Activated CD4-positive, alpha-beta T cell treated with anti-CD3 and anti-CD28 coated beads for 1 hour (primary cell): ENCODE measurements around the gene CSNK1D.
"Not testable (repeated sequence)": the region's sequence is repeated elsewhere in the genome, so short reads cannot be mapped to it uniquely, and the experiment has no call there.

Experiments used
- DNase-seq: peaks from one replicate; pipeline ENCODE4 v3.0.0-alpha.2; 2020

The CSNK1D gene

DNA sequence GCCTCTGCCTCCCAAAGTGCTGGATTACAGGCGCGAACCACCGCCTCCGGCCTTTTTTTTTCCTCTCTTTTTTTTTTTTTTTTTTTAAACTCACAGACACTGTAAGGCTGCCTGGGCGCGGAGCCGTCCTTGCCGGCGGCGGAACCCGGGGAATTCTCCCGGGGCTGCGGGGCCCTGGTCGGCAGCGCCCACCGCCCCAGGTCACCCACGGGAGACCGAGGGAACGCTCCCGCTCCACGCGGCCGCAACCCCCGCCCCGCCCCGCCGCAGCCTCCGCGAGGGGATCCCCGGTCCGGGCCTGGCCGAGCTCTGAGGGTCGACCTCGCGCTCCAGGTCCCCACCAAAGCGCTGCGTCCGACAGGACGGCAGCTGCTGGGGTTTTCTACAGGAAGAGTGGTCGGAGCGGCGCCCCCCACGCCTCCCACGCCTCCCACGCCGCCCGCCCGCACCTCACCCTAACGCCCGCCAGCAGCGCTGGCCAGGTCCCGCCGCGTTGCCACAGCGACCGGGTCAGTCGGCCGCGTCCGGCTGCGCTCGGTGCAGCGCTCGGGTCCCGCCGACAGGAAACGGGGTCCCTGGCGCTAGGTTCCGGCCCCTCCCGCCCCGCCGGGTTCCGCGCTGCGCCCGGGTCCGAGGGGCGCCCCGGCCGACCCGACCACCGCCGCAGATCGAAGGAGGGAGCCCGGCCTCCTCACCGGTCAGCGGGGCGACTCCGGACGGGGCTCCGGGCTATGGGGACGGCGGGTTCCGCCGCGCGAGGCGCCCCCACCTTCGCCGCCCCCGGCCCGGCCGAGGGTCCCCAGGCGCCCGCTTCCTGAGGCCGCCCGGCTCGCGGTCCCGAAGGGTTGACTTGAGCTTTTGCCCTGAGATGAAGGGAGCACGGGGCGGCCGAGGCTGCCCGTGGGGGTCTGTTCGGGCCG lies 60.9 kb downstream of the CSNK1D start, which contains the start of gene CCDC57:
CCDC57 (minus strand) TSS at position 512 of the 920 bp plus-strand sequence. CDS start 10,898 bp downstream, outside the sequence.
- DNase-seq = peak; percentile 52

DNA sequence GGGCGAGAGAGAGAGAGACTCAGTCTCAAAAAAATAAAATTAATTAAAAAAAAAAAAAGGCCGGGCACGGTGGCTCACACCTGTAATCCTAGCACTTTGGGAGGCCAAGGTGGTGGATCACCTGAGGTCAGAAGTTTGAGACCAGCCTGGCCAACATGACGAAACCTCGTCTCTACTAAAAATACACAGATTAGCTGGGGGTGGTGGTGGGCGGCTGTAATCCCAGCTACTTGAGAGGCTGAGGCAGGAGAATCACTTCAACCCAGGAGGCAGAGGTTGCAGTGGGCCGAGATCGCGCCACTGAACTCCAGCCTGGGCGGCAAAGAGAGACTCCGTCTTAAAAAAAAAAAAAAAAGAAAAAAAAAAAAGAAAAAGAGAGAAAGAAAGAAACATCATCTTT lies 62.8 kb downstream of the CSNK1D start:
- DNase-seq = not testable (repeated sequence)

DNA sequence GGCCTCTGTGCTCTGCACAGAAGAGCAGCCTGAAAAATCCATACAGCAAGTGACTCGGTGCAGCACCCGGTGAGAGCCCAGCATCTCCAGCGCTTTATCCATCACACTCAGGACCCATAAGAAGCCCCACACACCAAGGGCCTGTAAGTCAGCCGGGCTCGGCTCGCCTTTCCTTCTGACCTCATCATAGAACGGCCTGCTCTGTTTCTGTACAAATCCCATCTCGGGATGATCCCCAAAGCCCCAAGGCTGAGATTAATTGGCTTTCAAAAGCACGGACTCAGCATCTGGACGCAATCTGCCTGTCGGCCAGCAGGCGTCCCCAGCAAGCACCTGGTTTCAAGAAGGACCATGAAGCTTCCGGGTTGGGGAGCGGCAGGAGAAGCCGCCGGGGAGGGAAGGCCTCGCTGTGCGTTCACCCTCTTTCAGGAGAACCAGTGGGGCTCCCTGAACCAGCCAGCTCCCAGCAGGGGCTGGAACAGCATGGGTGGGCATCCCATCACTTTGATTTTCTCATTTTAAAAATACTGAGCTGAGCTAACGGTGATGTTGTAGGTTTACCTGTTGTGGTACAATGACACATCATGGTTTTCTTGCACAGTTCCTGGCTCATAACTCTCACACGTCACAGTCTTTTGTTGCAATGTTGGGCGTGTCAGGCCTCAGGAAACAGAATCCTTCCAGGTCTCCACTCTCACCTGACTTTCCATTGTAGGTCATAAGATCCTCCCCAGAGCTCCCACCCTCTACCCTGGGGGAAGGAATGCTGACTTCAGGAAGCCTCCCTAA lies 67.6 kb downstream of the CSNK1D start:
- peak; percentile 69 for DNase-seq

DNA sequence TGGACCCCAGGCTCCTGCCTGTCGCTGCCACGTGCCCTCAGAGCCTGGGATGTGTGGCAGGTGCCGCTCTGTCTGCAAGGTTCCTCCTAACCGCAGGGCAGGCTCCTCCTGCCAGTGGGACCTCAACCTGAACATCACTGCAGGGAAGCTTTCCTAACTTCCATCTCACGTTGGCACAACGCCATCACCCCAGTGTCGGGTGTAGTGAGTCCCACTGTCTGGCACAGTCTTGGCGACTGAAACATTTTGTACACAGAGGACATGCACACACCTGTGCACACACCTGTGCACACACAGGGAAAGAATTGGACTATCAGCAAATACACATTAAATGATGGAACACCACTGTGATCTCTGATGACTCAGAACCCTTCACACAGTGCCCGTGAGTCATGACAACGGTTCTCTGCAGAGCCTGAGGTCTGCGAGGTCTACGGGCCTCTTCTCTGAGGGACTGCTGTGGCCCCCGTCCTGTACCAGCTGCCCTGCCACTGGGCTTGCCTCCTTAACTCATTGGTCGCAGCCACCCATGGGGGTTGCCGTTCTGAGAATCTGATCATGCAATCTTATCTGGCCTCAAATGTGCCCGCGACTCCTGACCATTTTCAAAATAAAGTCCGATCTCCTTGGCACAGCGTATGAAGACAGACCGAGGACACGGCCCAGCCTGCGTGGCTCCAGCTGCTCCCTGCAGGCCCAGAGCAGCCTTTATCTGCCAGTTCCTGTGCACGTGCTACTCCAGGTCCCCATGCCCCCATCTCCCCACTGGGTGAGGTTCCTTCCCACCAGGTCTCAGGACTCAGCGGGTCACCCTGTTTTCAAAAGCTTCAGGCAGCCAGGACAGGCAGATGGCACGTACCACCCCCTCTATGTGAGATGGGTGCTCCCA lies 68.4 kb downstream of the CSNK1D start:
- no peak for DNase-seq

DNA sequence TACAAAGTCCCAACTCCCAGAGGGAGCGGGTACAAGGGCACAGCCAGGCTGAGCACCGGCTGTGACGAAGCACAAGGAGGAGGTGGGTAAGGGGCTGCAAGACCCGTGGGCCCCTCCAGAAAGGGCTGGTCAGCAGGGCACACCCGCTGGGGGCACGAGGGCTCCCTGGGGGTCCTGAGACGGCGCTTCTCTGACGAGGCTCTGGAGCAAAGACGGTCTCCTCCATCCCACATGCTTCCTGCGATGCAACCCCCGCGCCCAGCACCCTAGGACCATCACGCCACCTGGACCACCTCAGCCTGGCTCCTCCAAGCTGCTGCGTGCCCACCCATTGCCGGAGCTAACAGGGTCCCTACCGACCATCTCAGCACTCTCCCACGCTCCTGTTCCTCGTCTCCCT lies 69.6 kb downstream of the CSNK1D start:
- no peak for DNase-seq

DNA sequence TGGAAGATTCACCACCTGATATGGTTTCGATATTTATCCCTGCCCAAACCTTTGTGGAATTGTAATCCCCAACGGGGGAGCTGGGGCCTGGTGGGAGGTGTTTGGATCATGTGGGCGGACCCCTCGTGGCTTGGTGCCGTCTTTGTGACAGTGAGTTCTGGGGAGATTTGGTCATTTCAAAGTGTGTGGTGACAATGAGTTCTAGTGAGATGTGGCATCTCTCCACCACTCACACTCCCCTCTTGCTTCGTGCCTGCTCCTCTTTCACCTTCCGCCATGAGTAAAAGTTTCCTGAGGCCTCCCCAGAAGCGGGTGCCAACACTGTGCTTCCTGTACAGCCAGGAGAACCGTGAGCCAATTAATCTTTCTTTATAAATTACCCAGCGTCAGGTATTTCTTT lies 70.5 kb downstream of the CSNK1D start:
- DNase-seq = no peak

DNA sequence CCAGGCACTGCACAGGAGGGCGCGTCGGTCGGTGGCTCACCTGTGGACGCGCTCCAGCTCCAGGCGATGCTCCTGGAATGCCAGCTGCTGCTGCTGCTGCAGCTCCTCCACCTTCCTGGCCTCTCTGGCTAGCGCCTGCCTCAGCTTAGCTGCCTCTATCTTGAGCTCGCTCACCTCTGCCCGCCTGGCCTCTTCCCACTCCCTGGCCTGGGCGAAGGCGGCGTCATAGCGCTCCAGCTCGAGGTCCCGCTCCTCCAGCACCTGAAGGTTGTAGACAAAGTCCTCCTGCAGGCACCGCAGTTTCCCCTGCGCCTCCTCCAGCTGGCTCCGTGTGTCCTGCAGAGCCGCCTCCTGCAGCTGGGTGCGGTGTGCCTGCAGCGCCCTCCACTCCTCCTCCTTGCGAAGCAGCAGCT lies 72.0 kb downstream of the CSNK1D start:
- DNase-seq = no peak

DNA sequence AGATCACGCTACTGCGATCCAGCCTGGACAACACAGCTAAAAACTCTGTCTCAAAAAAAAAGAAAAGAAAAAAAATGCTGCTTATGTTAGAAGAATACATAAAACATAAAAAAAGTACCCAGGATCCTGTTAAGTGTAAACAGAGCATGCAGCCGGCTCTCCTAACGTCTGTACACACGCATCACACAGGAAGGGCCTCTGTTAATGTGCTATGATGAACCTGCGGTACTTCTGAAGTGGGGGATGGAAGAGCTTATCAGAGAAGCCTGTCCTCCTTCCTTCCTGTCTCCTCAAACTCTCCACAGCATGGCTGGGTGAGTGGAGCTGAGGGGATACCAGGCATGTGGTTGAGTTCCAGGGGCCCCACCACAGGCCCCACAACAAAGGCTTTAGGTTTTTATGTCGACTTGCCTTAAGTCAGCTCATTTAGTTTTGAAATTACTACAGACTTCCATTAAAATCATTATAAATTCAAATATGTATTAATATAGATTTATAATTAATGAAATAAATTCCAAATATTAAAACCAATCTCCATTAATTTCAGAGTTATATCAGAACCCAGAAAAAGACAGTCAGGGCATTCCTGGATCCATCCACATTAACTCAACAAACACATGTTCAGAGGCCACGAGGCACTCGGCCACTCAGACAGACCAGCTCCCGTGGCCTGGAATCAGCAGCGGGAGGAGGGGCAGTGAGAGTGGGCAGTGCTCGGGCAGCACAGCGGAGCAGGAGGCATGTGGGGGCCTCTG lies 72.6 kb downstream of the CSNK1D start:
- peak; percentile 39 for DNase-seq

DNA sequence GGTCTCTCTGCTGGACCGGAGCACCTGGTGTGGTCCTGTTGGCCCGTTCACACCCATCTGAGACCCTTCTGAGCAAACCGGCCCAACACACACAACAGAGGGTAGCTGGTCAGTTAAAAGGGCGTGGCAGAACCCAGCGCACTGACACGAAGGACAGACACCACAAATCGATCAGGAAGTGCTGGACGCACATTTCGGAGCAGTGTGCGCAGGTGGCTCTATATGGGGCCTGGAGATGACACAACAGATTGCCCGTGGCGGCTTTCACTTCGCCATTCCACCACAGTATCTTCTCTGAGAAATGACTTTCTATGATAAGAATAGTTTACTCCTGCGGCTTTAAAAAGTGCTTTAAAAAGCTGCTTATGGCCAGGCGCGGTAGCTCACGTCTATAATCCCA lies 73.4 kb downstream of the CSNK1D start:
- no peak for DNase-seq

DNA sequence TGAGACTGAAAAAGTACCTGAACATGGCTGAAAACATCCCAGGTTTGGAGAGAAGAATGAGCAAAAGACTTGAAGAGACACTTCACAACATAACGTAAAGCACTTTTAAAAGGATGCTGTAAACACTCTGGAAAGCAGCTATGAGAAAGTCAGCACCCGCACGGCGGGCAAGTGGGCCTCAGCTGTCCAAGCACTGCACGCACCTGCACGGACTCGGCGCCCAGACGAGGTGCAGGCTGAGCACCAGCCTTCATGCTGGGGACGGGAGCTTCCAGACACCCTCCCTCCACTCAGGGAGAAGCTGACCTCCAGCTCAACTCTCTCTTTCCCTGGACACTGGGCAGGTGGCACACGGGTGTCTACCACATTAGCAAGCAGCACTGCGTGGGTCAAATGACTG lies 74.0 kb downstream of the CSNK1D start:
- no peak for DNase-seq

DNA sequence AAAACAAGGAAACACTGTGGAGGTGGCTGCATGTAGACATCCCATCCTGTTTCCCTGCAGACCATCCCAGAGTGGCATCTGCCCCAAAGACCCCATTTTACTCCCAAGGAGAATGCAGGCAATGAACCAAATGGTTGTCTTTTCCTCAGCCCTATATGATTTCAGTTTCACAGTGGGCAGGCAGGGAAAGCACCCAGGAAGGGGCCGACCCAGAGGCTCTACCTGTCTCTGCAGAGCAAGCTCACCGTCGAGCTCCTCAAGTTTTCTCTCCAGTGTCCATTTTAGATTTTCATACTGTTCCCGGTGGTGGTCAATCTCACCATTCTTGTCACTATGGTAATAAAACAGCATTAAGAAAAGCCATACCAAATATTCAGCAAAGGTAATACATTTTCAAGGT lies 75.4 kb downstream of the CSNK1D start:
- DNase-seq = no peak

DNA sequence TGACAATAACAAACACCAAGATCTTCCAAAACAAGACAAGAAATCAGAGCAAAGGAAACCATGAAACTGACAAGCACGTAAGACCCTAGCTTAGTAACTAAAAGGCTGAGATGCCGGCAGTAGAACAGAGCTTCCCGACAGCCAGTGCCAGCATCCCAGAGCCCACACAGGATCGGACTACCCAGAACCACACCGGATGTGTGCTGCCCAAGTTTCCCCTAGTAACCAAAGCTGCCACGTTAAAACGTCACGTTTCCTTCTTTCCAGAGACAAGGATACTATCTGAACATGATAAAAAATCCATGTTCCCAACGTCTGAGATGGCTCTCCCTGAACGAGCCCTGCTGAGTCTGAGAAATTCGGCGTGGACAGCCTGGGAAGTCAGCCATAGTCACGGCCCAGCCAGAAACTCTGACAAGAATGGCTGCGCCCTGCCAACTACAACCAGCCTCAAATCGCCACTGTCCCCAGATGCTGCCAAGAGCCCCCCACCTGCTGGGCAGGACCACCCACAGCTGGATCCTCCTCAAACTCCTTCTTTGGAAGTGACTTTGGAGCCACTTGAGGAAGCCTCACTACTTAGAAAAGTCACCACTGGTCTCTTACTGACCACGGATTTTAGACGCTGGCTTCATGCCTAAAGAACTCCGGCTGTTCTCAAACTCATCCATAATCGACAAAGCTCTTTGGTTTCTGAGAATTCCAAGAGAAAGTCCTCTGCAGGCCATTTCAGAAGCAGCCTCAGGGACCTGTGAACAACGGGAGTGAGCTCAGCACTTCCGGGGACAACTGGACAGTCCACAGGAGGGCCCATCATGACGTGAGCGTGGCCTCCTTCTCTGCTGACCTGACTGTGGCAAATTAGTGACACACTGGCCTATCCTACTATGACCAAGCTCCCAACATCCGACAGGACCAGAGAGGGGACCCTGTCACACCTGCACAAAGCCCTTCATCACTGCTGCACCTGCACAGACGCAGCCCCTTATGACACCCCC lies 77.5 kb downstream of the CSNK1D start:
- DNase-seq = no peak

DNA sequence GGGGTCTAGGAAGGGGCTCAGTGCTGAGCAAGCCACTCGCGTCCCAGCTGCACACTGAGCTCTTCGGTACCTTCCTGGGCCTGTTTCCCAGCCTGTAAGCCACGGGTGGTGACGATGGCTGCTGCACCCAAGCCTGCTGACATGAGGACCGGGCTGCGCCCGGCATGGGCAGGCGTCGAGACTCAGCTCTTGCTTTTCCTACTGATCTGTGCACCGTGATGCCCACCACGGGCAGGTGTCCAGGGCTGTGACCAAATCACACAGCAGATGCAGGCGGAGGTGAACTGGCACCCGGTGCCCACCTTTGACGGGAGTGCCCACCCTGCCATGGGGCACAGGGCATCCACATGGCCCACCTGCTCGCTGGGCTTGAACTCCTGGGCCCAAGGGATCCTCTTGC lies 78.7 kb downstream of the CSNK1D start:
- no peak for DNase-seq

DNA sequence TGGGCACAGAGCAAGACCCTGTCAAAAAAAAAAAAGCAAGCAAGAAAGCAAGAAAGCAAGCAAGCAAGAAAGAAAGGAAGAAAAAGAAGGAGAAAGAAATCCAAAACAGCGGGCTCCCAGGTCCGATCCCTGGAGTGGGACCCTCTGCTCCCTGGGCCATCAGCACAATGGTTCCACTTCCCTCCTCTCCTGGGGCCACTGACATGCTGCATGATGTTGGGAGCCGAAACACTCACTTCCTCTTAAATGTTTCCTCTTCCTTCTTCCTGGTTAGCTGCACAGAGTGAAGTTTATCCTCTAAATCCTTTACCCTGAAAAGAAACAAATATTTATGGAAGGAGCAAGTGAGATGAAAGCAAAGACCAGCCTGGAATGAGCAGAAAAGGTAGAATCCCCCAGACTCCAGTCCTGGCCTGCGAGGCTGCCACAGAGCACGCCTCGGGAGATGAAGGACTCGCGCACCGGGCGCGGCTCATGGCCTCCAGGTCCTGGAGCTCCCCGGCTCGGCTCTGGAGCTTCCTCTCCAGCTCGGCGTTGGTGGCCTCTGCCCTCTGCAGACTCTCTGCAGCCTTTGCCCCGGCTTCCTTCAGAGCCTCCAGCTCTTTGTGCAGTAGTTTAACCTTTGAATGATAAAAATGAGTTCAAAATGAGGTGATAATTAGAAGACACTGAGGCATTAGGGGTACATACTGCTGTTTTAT lies 79.8 kb downstream of the CSNK1D start:
- no peak for DNase-seq

DNA sequence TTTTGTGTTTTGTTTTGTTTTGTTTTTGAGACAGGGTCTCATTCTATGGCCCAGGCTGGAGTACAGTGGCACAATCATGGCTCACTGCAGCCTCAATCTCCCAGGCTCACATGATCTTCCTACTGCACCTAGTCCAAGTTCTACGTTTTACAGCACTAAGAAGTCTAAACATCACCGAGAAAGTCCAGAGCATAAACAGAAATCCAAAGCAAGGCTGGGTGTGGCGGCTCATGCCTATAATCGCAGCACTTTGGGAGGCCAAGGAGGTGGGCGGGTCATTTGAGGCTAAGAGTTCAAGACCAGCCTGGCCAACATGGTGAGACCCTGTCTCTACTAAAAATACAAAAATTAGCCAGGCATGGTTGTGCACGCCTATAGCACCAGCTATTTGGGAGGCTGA lies 80.5 kb downstream of the CSNK1D start:
- not testable (repeated sequence) for DNase-seq
